Epithelial cell of proximal tubule (primary cell): ENCODE results near the gene ATG9A. TPM values are rescaled to one million over a fixed set of nuclear protein-coding genes. Genes with fewer than 3 reads are reported as not detected.

Experiments used
- DNase-seq: peaks from one replicate; pipeline ENCODE4 v3.0.0-alpha.2; 2011; ENCODE audit warnings: low read depth
- H3K4me3 ChIP-seq: 2 replicates; pipeline ENCODE4 v1.5.1; 2011; ENCODE audit warnings: low read depth, mild to moderate bottlenecking, low read length
- total RNA-seq: library from RNA; depleted of rRNA; stranded (reverse); fragments of >200 nt; gene quantifications from 2 replicates; pipeline ENCODE4 v1.2.3, GENCODE V29; 2015
- TF ChIP-seq, protein P1 (sequence below): conservative IDR thresholded peaks from 2 replicates; pipeline ENCODE4 v1.5.1; 2012; ENCODE audit warnings: low read depth, mild to moderate bottlenecking, low read length

The ATG9A gene
- total RNA-seq, 1 donor from 2014 or later = 34.1 TPM

DNA sequence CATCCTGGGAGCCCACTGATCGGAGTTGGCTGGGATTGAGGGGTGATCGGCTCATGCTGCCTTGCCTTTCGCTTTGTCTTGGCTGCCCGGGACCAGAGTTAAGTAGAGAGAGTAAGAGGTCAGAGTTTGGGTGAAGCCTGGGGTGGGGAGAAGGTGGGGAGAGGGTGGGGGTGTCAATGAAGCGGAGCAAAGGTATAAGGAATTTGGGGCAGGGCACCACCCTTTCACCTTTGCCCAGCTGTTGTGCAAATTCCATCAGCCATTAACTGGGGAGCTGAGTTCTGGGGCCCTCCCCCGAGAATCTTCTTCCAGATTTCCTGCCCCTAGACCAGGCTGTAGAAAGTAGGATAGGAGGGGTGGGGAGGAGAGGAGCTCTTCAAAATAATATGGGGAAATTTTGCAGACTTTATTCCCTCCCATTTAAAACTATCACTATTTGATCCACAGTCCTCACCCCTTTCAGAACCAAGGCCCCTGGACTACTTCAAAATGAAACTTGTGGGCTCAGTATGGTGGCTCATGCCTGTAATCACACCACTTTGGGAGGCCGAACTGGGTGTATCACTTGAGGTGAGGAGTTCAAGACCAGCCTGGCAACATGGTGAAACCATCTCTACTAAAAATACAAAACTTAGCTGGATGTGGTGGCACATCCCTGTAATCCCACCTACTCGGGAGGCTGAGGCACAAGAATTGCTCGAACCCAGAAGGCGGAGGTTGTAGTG is 59.3 kb downstream of the ATG9A start, which contains the start of gene SLC23A3:
TSS of gene SLC23A3 (minus strand) at position 100 of the 725 bp plus-strand sequence. CDS start at position 55, 45 bp downstream.
- H3K4me3 ChIP-seq = no peak within 1 kb of the TSS
- DNase-seq = no peak
- TF ChIP-seq, protein P1, sequence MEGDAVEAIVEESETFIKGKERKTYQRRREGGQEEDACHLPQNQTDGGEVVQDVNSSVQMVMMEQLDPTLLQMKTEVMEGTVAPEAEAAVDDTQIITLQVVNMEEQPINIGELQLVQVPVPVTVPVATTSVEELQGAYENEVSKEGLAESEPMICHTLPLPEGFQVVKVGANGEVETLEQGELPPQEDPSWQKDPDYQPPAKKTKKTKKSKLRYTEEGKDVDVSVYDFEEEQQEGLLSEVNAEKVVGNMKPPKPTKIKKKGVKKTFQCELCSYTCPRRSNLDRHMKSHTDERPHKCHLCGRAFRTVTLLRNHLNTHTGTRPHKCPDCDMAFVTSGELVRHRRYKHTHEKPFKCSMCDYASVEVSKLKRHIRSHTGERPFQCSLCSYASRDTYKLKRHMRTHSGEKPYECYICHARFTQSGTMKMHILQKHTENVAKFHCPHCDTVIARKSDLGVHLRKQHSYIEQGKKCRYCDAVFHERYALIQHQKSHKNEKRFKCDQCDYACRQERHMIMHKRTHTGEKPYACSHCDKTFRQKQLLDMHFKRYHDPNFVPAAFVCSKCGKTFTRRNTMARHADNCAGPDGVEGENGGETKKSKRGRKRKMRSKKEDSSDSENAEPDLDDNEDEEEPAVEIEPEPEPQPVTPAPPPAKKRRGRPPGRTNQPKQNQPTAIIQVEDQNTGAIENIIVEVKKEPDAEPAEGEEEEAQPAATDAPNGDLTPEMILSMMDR = no peak

Other genes with a start within 250 kb of the ATG9A start
- gene FEV, start 244.5 kb downstream of the ATG9A start, total RNA-seq = not detected in 2 replicates
- not detected in 2 replicates for gene CRYBA2, start 236.2 kb downstream of the ATG9A start, total RNA-seq
- 1.1 TPM in 1 of 2 replicates, not detected in the other for gene CFAP65, start 188.1 kb downstream of the ATG9A start, total RNA-seq
- gene IHH, start 168.7 kb downstream of the ATG9A start, total RNA-seq = 0.29 TPM in 1 of 2 replicates, not detected in the other
- 13.1 and 17.1 TPM in 2 replicates for gene NHEJ1, start 68.8 kb downstream of the ATG9A start, total RNA-seq
- 0.06 TPM in 1 of 2 replicates, not detected in the other for gene SLC23A3, start 59.6 kb downstream of the ATG9A start, total RNA-seq
- 37.5 and 51.0 TPM in 2 replicates for gene CNPPD1, start 52.7 kb downstream of the ATG9A start, total RNA-seq
- 34.4 and 40.1 TPM in 2 replicates for gene RETREG2, start 51.4 kb downstream of the ATG9A start, total RNA-seq
- gene ZFAND2B, start 22.9 kb downstream of the ATG9A start, total RNA-seq = 29.7 and 31.6 TPM in 2 replicates
- 9.3 and 11.7 TPM in 2 replicates for gene ABCB6, start 10.7 kb downstream of the ATG9A start, total RNA-seq
- 20.3 and 50.3 TPM in 2 replicates for gene ANKZF1, start 170 bp upstream of the ATG9A start, total RNA-seq
- 10.4 and 11.0 TPM in 2 replicates for gene GLB1L, start 15.8 kb upstream of the ATG9A start, total RNA-seq
- 10.1 and 17.5 TPM in 2 replicates for gene STK16, start 15.8 kb upstream of the ATG9A start, total RNA-seq
- 0.52 TPM in 1 of 2 replicates, not detected in the other for gene TUBA4B, start 23.6 kb upstream of the ATG9A start, total RNA-seq
- 191 and 196 TPM in 2 replicates for gene TUBA4A, start 24.3 kb upstream of the ATG9A start, total RNA-seq
- 31.8 and 54.8 TPM in 2 replicates for gene DNAJB2, start 49.7 kb upstream of the ATG9A start, total RNA-seq
- gene PTPRN, start 79.8 kb upstream of the ATG9A start, total RNA-seq = 0.75 and 1.0 TPM in 2 replicates
- not detected in 2 replicates for gene RESP18, start 103.1 kb upstream of the ATG9A start, total RNA-seq
- gene DNPEP, start 158.3 kb upstream of the ATG9A start, total RNA-seq = 40.0 and 54.0 TPM in 2 replicates
- gene DES, start 188.7 kb upstream of the ATG9A start, total RNA-seq = not detected in 2 replicates
- 4.6 and 28.3 TPM in 2 replicates for gene SPEG, start 205.2 kb upstream of the ATG9A start, total RNA-seq